ENCODE data around the gene TATDN2.

Gene TATDN2

GRCh38 chr3:10272977-10273376 lies 24.7 kb downstream of the TATDN2 start:
- no peak for DNase-seq

- no peak for DNase-seq
These were observed 25.5 kb downstream of the TATDN2 start for GRCh38 chr3:10273702-10274305.

- DNase-seq: no peak
These were observed 26.3 kb downstream of the TATDN2 start for GRCh38 chr3:10274601-10275000.

GRCh38 chr3:10277115-10277625 lies 28.9 kb downstream of the TATDN2 start:
- DNase-seq: no peak

- DNase-seq: no peak
These were observed 30.2 kb downstream of the TATDN2 start for GRCh38 chr3:10278501-10278900.

GRCh38 chr3:10279384-10280176 lies 31.3 kb downstream of the TATDN2 start:
- no peak for DNase-seq

GRCh38 chr3:10280177-10280529 lies 31.9 kb downstream of the TATDN2 start:
- no peak for DNase-seq

GRCh38 chr3:10280571-10280970 lies 32.3 kb downstream of the TATDN2 start:
- no peak for DNase-seq

GRCh38 chr3:10281951-10282350 lies 33.7 kb downstream of the TATDN2 start:
- DNase-seq: no peak

GRCh38 chr3:10283638-10284037 lies 35.4 kb downstream of the TATDN2 start:
- DNase-seq: no peak

- peak; percentile 24 for DNase-seq
These were observed 36.2 kb downstream of the TATDN2 start for GRCh38 chr3:10284496-10284895.

GRCh38 chr3:10285272-10286132 lies 37.2 kb downstream of the TATDN2 start:
- no peak for DNase-seq

- no peak for DNase-seq
These were observed 37.9 kb downstream of the TATDN2 start for GRCh38 chr3:10286133-10286524.

- no peak for DNase-seq
These were observed 38.5 kb downstream of the TATDN2 start for GRCh38 chr3:10286596-10287295.

GRCh38 chr3:10287936-10288574 lies 39.8 kb downstream of the TATDN2 start:
- no peak for DNase-seq

- no peak for DNase-seq
These were observed 40.3 kb downstream of the TATDN2 start for GRCh38 chr3:10288575-10288960.

- DNase-seq: no peak
These were observed 40.8 kb downstream of the TATDN2 start for GRCh38 chr3:10289077-10289476.

- no peak for DNase-seq
These were observed 41.6 kb downstream of the TATDN2 start for GRCh38 chr3:10289787-10290355.

- DNase-seq: no peak
These were observed 42.4 kb downstream of the TATDN2 start for GRCh38 chr3:10290481-10291176.

- DNase-seq: no peak
These were observed 43.4 kb downstream of the TATDN2 start for GRCh38 chr3:10291641-10292040.
